PC-3 (cell line): Measurements from ENCODE around the gene GRPR. TPM values are rescaled to one million over a fixed set of nuclear protein-coding genes. Genes with fewer than 3 reads are reported as not detected.

Experiments
- ATAC-seq: fragments of 200-7000 bp; cut with Tn5 transposase; 2 replicates; pipeline ENCODE4 v1.9.1; 2020; ENCODE audit warnings: mild to moderate bottlenecking, moderate library complexity
- BruUV-seq: library from RNA; stranded (reverse); fragments of 400-500 nt; replicated peaks from 2 replicates; lab custom pipeline; 2021; lab: Mats Ljungman, UMichigan
- CTCF ChIA-PET: fragments of 300-600 bp; sonication (Branson Sonifier 250); formaldehyde crosslinking; loops from one replicate; lab custom pipeline; 2022; ENCODE audit warnings: antibody characterized with exemption; lab: Charles Lee
- POLR2A ChIA-PET: fragments of 300-600 bp; sonication (Branson Sonifier 250); formaldehyde crosslinking; loops from one replicate; lab custom pipeline; 2022; ENCODE audit warnings: antibody characterized with exemption; ENCODE audit not compliant: unreplicated experiment; lab: Charles Lee
- DNase-seq: peaks from one replicate; pipeline ENCODE4 v3.0.0-alpha.2; 2015
- H2AFZ ChIP-seq: fragments of 300-600 bp; sonication (generic); 2 replicates; pipeline ENCODE4 v1.6.0; 2016; ENCODE audit warnings: antibody characterized with exemption, low read length
- H3F3A ChIP-seq: fragments of 300-600 bp; sonication (generic); one replicate; pipeline ENCODE4 v1.6.0; 2017; ENCODE audit warnings: antibody characterized with exemption, low read length, control low read depth, mild to moderate bottlenecking; ENCODE audit not compliant: unreplicated experiment
- H3K27ac ChIP-seq: fragments of 300-600 bp; sonication (generic); 2 replicates; pipeline ENCODE4 v1.5.1; 2016; ENCODE audit warnings: mild to moderate bottlenecking, low read length
- H3K27me3 ChIP-seq: fragments of 300-600 bp; sonication (generic); 2 replicates; pipeline ENCODE4 v1.6.1; 2016; ENCODE audit warnings: low read length, mixed read lengths
- H3K36me3 ChIP-seq: fragments of 300-600 bp; sonication (generic); 2 replicates; pipeline ENCODE4 v1.6.1; 2016; ENCODE audit warnings: low read depth, mixed run types, low read length, mixed read lengths
- H3K4me1 ChIP-seq: fragments of 300-600 bp; sonication (generic); 2 replicates; pipeline ENCODE4 v1.5.1; 2016; ENCODE audit warnings: low read length; ENCODE audit not compliant: insufficient read depth
- H3K4me2 ChIP-seq: fragments of 300-600 bp; sonication (generic); 2 replicates; pipeline ENCODE4 v1.6.0; 2016; ENCODE audit warnings: low read length
- H3K4me3 ChIP-seq: fragments of 300-600 bp; sonication (generic); 2 replicates; pipeline ENCODE4 v1.5.1; 2016; ENCODE audit warnings: mild to moderate bottlenecking, low read length, mixed read lengths
- H3K79me2 ChIP-seq: fragments of 300-600 bp; sonication (generic); 2 replicates; pipeline ENCODE4 v1.6.1; 2017; ENCODE audit warnings: low read length, mixed read lengths
- H3K9ac ChIP-seq: fragments of 300-600 bp; sonication (generic); 2 replicates; pipeline ENCODE4 v1.6.0; 2016; ENCODE audit warnings: mild to moderate bottlenecking, low read length
- H3K9me2 ChIP-seq: fragments of 300-600 bp; sonication (generic); replicated peaks from 2 replicates; pipeline ENCODE4 v1.6.1; 2016; ENCODE audit warnings: mixed run types, low read length, mixed read lengths
- H3K9me3 ChIP-seq: fragments of 300-600 bp; sonication (generic); 2 replicates; pipeline ENCODE4 v1.6.1; 2016; ENCODE audit warnings: low read length, mixed read lengths
- H4K20me1 ChIP-seq: fragments of 300-600 bp; sonication (generic); 2 replicates; pipeline ENCODE4 v1.6.1; 2016; ENCODE audit warnings: low read length, mixed read lengths
- CTCF ChIP-seq: fragments of 300-600 bp; sonication (generic); conservative IDR thresholded peaks from 2 replicates; pipeline ENCODE4 v1.5.1; 2017; ENCODE audit warnings: antibody characterized with exemption, low read depth, mild to moderate bottlenecking, low read length
- EZH2 ChIP-seq: fragments of 300-600 bp; sonication (generic); IDR thresholded peaks from one replicate; pipeline ENCODE4 v1.6.1; 2017; ENCODE audit warnings: antibody characterized with exemption, mild to moderate bottlenecking, low read length; ENCODE audit not compliant: unreplicated experiment
- EZH2phosphoT487 ChIP-seq: fragments of 300-600 bp; sonication (generic); IDR thresholded peaks from 2 replicates; pipeline ENCODE4 v1.6.1; 2018; ENCODE audit warnings: mild to moderate bottlenecking, antibody characterized with exemption, low read length, borderline replicate concordance
- intact Hi-C: fragments of 100-400 bp; cut with micrococcal nuclease; formaldehyde crosslinking; loops from 2 replicates; pipeline ENCODE4 v1.9.0; 2023
- total RNA-seq: library from RNA; depleted of rRNA; stranded (reverse); fragments of >200 nt; gene quantifications from 2 replicates; pipeline ENCODE4 v1.2.3, GENCODE V29; 2014

GRPR gene
- total RNA-seq, 1 experiment from 2014 or later = 26.5 TPM

- H3K27me3 ChIP-seq = no peaks in the 10 kb centered on the region
- POLR2A ChIA-PET = no interaction called here
- H3K9ac ChIP-seq = no peak overlapping the region
- no peak overlapping the region for H2AFZ ChIP-seq
- H3K27ac ChIP-seq = no peak overlapping the region
- H3K4me3 ChIP-seq = no peak overlapping the region
- no peak for TF ChIP-seq EZH2
- TF ChIP-seq CTCF = no peak
- TF ChIP-seq EZH2phosphoT487 = no peak
- no peaks in the 10 kb centered on the region for H3F3A ChIP-seq
- H4K20me1 ChIP-seq = no peaks in the 10 kb centered on the region
- ATAC-seq = no peak
- no peaks in the 10 kb centered on the region for H3K79me2 ChIP-seq
- no peak for DNase-seq
- BruUV-seq = no TSS peak
- H3K4me2 ChIP-seq = no peak overlapping the region
- intact Hi-C loops = no loop called here
- CTCF ChIA-PET = no interaction called here
- no peaks in the 10 kb centered on the region for H3K36me3 ChIP-seq
- no peaks in the 10 kb centered on the region for H3K9me2 ChIP-seq
- 0 out of 2 replicates have a peak, but pooled peaks cover 3% of the 10 kb centered on the region for H3K9me3 ChIP-seq
- no peaks in the 10 kb centered on the region for H3K4me1 ChIP-seq
Observed at GRCh38 chrX:16171039-16171438, 47.7 kb downstream of the GRPR start.

GRCh38 chrX:16171944-16172343 lies 48.6 kb downstream of the GRPR start:
- 0 out of 2 replicates have a peak, but pooled peaks cover 3% of the 10 kb centered on the region for H3K9me3 ChIP-seq
- H3K9ac ChIP-seq = no peak overlapping the region
- H3K36me3 ChIP-seq = no peaks in the 10 kb centered on the region
- H3K4me2 ChIP-seq = no peak overlapping the region
- no peaks in the 10 kb centered on the region for H3K27me3 ChIP-seq
- no peak overlapping the region for H3K27ac ChIP-seq
- H3F3A ChIP-seq = no peaks in the 10 kb centered on the region
- no peak for TF ChIP-seq CTCF
- no peak for TF ChIP-seq EZH2phosphoT487
- TF ChIP-seq EZH2 = no peak
- H3K79me2 ChIP-seq = no peaks in the 10 kb centered on the region
- ATAC-seq (no peak), DNase-seq (no peak)
- ChIA-PET POLR2A (interaction anchor here (0.6 kb wide), 1 partner anchor 135 kb away, joined by 5 read pairs; no protein-coding TSS in a partner anchor), CTCF (no interaction called here)
- no peak overlapping the region for H3K4me3 ChIP-seq
- intact Hi-C loops = no loop called here
- BruUV-seq = no TSS peak
- H2AFZ ChIP-seq = no peak overlapping the region
- H3K4me1 ChIP-seq = no peaks in the 10 kb centered on the region
- H4K20me1 ChIP-seq = no peaks in the 10 kb centered on the region
- H3K9me2 ChIP-seq = no peaks in the 10 kb centered on the region

GRCh38 chrX:16172391-16172790 lies 49.0 kb downstream of the GRPR start:
- no peaks in the 10 kb centered on the region for H3K4me1 ChIP-seq
- ChIA-PET POLR2A (no interaction called here), CTCF (no interaction called here)
- H3K9me2 ChIP-seq = no peaks in the 10 kb centered on the region
- intact Hi-C loops = no loop called here
- H3K27ac ChIP-seq = no peak overlapping the region
- H3F3A ChIP-seq = no peaks in the 10 kb centered on the region
- no peak overlapping the region for H3K9ac ChIP-seq
- no TSS peak for BruUV-seq
- no peak overlapping the region for H3K4me2 ChIP-seq
- no peak for DNase-seq
- TF ChIP-seq EZH2 (no peak), EZH2phosphoT487 (no peak), CTCF (no peak)
- H3K27me3 ChIP-seq = no peaks in the 10 kb centered on the region
- no peak overlapping the region for H3K4me3 ChIP-seq
- 0 out of 2 replicates have a peak, but pooled peaks cover 3% of the 10 kb centered on the region for H3K9me3 ChIP-seq
- no peaks in the 10 kb centered on the region for H3K36me3 ChIP-seq
- no peak overlapping the region for H2AFZ ChIP-seq
- ATAC-seq = no peak
- H3K79me2 ChIP-seq = no peaks in the 10 kb centered on the region
- H4K20me1 ChIP-seq = no peaks in the 10 kb centered on the region
